ENCODE data around the gene C16orf86. TPM values are rescaled to one million over a fixed set of nuclear protein-coding genes. Genes with fewer than 3 reads are reported as not detected.

C16orf86 gene
- total and polyA plus RNA-seq, 2 of the 8 experiments (the other 6 are each of a cell fraction or from before 2014, with no cell fraction given) = 1.4 to 2.3 TPM

- H2AFZ ChIP-seq (ENCODE audit: low read length) = no peak overlapping the region
- FAIRE-seq (no peak), DNase-seq (ENCODE audit: low read depth in 1 of 2, low spot score in 2 of 2) (no peak)
- no peak overlapping the region for H4K5ac ChIP-seq (ENCODE audit: insufficient read length, low read depth, low read length)
- H4K20me1 ChIP-seq (replicated peaks in 1 of 2; ENCODE audit: control insufficient read depth in 1 of 2, insufficient read depth in 2 of 2, low read length in 2 of 2) = peaks cover 0 to 2% of the 10 kb centered on the region in 2 experiments
- H3K27ac ChIP-seq (ENCODE audit: low read depth, low read length) = no peak overlapping the region
- peaks cover 3 to 58% of the 10 kb centered on the region in 2 experiments; a peak in 3 of 4 replicates for H3K79me2 ChIP-seq (ENCODE audit: control insufficient read depth in 1 of 2, insufficient read depth in 2 of 2, low read length in 2 of 2)
- no peak overlapping the region for H4K91ac ChIP-seq (replicated peaks; ENCODE audit: insufficient read length, low read length)
- H3K9me3 ChIP-seq (ENCODE audit: insufficient read depth in 2 of 2, low read depth in 1 of 2, low read length in 1 of 2) = no peaks in the 10 kb centered on the region
- no peak overlapping the region for H3K4me2 ChIP-seq (ENCODE audit: insufficient read depth in 1 of 2, low read depth in 2 of 2, low read length in 2 of 2)
- H2BK5ac ChIP-seq (ENCODE audit: low read depth, low read length) = no peak overlapping the region
- peaks cover 0 to 7% (median 3%) of the 10 kb centered on the region in 4 experiments; a peak in 2 of 7 replicates for H3K4me1 ChIP-seq (replicated peaks in 1 of 4; ENCODE audit: control insufficient read depth in 3 of 4, insufficient read depth in 4 of 4, low read length in 3 of 4)
- peaks cover 7% of the 10 kb centered on the region for H3K79me1 ChIP-seq (ENCODE audit: low read depth, low read length)
- H2BK20ac ChIP-seq (ENCODE audit: low read length) = no peak overlapping the region
- no peak overlapping the region; the same call in 1 of the 2 replicates for H2BK15ac ChIP-seq (ENCODE audit: low read length)
- no peak overlapping the region for H3K4ac ChIP-seq (replicated peaks; ENCODE audit: insufficient read length, low read depth, low read length)
- TF ChIP-seq POLR2AphosphoS5 (IDR thresholded peaks at IDR 0.05; ENCODE audit: low read depth, low read length) = no peak
- no peak overlapping the region for H2BK120ac ChIP-seq (replicated peaks; ENCODE audit: low read depth, low read length)
- no peak overlapping the region for H3K9ac ChIP-seq (replicated peaks in 1 of 4; ENCODE audit: extremely low read depth in 1 of 4, low read depth in 3 of 4, low read length in 3 of 4)
- 88% methylated on average over 2 of the region's 2 CpGs; no CpG with 5 or more reads in 1 of the 2 experiments for WGBS, 2 experiments (ENCODE audit: extremely low coverage in 1 of 2, insufficient coverage in 1 of 2, insufficient read length in 1 of 2, insufficient replicate concordance in 2 of 2, low coverage in 1 of 2, low lambda C conversion rate in 2 of 2, missing lambda C conversion rate in 1 of 2)
- H3K18ac ChIP-seq (ENCODE audit: extremely low read depth, low read length) = no peak overlapping the region
- no peak overlapping the region; the same call in 1 of the 2 replicates for H2BK12ac ChIP-seq (ENCODE audit: low read depth, low read length)
- no peak overlapping the region for H2AK5ac ChIP-seq (ENCODE audit: low read depth, low read length)
- no peaks in the 10 kb centered on the region for H3K27me3 ChIP-seq (replicated peaks in 1 of 4; ENCODE audit: control insufficient read depth in 3 of 4, extremely low read depth in 1 of 4, insufficient read depth in 3 of 4, low read length in 3 of 4)
- H3K14ac ChIP-seq (ENCODE audit: insufficient read length) = no peak overlapping the region
- no peak overlapping the region for H3K4me3 ChIP-seq (ENCODE audit: extremely low read depth in 1 of 4, insufficient read depth in 2 of 4, low read depth in 3 of 4, low read length in 4 of 4)
- no peak overlapping the region for H3K23ac ChIP-seq (ENCODE audit: insufficient read length)
- no peaks in the 10 kb centered on the region for H3K23me2 ChIP-seq (ENCODE audit: low read depth, low read length)
- H4K8ac ChIP-seq (ENCODE audit: extremely low read depth, insufficient read depth, low read length) = no peak overlapping the region
- no peaks in the 10 kb centered on the region; a peak in 1 of 8 replicates for H3K36me3 ChIP-seq (ENCODE audit: control insufficient read depth in 2 of 4, insufficient read depth in 4 of 4, low read length in 3 of 4)
- H3K56ac ChIP-seq (replicated peaks; ENCODE audit: insufficient read length, low read depth, low read length) = no peak overlapping the region
- CTCF ChIA-PET (ENCODE audit: partially characterized antibody) = interaction anchor here (0.5 to 1.5 kb wide), 5 partner anchors 31 to 202 kb away, joined by 3 read pairs; no protein-coding TSS in a partner anchor
- POLR2A ChIA-PET (ENCODE audit: partially characterized antibody) = interaction anchor here (3.3 kb wide), 1 partner anchor 11 kb away, joined by 16 read pairs; the partner anchor contains the start of gene GFOD2
These were observed 41.8 kb downstream of the C16orf86 start for GRCh38 chr16:67708368-67708771.

All from H1 (cell line).